Fibroblast of pulmonary artery (primary cell): ENCODE results near the gene NUDT1.

Experiments
- DNase-seq: peaks from one replicate; pipeline ENCODE4 v3.0.0-alpha.2; 2010; ENCODE audit warnings: low read depth
- H3K4me3 ChIP-seq: replicated peaks from 2 replicates; pipeline ENCODE4 v1.5.1; 2011; ENCODE audit warnings: low read depth, mild to moderate bottlenecking, control low read depth, low read length, moderate library complexity
- TF ChIP-seq, protein P1 (sequence below): IDR thresholded peaks from 2 replicates; pipeline ENCODE4 v1.5.1; 2011; ENCODE audit warnings: mild to moderate bottlenecking, control low read depth, low read length, inconsistent platforms; ENCODE audit errors: missing control alignments

Gene NUDT1

DNA sequence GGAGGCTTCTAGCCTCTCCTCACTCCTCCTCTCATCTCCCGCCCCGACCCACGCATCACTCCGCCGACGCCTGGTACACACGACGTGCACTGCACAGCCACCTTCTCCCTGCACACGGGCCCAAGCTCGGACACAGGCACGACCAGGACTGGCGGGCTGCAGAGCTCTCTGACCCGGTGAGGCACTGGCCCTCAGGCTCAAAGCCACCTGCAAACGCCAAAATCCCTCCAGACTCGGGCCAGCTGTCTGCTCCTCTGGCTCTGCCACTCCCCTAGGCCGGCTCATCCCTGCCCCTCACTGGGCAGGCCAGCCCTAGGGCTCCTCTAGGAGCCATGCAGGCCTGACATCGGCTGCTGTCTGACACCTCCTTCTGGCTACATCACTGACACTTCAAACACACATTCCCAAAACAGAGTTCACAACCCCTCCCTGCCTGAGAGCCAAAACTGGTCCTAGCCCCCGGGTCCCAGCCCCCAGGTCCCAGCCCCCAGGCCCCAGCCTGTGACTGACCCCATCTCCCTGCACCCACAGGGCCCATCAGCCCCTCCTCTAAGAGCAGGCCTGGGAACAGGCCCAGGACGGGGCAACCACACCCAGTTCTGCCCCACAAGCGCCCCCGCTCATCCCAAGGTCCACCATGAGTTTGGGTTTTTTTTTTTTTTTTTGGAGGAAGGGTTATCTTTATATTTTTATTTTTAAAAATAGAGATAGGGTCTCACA is 44.4 kb upstream of the NUDT1 start:
- TF ChIP-seq, protein P1, sequence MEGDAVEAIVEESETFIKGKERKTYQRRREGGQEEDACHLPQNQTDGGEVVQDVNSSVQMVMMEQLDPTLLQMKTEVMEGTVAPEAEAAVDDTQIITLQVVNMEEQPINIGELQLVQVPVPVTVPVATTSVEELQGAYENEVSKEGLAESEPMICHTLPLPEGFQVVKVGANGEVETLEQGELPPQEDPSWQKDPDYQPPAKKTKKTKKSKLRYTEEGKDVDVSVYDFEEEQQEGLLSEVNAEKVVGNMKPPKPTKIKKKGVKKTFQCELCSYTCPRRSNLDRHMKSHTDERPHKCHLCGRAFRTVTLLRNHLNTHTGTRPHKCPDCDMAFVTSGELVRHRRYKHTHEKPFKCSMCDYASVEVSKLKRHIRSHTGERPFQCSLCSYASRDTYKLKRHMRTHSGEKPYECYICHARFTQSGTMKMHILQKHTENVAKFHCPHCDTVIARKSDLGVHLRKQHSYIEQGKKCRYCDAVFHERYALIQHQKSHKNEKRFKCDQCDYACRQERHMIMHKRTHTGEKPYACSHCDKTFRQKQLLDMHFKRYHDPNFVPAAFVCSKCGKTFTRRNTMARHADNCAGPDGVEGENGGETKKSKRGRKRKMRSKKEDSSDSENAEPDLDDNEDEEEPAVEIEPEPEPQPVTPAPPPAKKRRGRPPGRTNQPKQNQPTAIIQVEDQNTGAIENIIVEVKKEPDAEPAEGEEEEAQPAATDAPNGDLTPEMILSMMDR = no peak
- no peak overlapping the region for H3K4me3 ChIP-seq
- DNase-seq = no peak

DNA sequence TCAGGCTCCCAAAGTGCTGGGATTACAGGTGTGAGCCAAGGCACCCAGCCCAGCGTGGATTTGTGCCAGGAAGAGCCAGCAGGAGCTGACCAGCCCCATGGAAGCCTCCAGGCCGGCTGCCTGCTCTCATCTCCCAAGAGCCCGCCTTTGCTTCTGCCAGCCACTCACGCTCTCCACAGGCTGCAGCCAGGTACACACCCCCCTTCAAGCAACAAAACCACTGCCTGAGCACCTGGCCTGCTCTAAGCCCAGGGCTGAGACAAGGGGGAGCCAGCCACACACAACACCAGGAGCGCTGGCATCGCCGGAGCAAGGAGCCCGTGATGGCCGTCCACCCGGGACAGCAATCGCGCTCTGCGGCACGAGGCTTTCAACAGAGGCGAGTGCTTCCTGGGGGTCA is 43.8 kb upstream of the NUDT1 start:
- TF ChIP-seq, protein P1 = no peak
- H3K4me3 ChIP-seq = no peak overlapping the region
- DNase-seq = no peak

GRCh38 chr7:2198760-2199159 is 43.3 kb upstream of the NUDT1 start:
- H3K4me3 ChIP-seq = no peak overlapping the region
- no peak for DNase-seq
- TF ChIP-seq, protein P1 = no peak

DNA sequence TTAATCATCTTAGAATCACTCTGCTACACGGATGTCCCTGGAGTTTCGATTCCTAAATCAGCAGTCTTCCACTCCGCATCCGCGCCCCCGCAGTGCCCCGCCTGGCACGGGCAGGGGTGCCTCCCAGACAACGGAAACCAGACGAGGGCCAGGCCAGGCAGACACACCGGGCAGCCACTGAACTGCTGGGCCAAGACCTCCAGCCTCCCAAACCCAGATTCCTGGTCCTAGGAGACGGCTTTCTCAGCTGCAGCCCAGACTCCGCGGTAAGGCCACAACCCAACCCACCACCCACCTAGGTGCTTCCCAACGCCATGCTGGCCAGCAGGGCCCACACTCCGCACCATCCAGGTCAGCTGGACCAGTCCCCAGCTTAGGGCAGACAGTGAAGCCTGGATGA is 42.5 kb upstream of the NUDT1 start:
- no peak for DNase-seq
- TF ChIP-seq, protein P1 = no peak
- no peak overlapping the region for H3K4me3 ChIP-seq

GRCh38 chr7:2199956-2200583 is 42.0 kb upstream of the NUDT1 start:
- DNase-seq = no peak
- TF ChIP-seq, protein P1 = no peak
- no peak overlapping the region for H3K4me3 ChIP-seq

GRCh38 chr7:2200584-2200980 is 41.4 kb upstream of the NUDT1 start:
- TF ChIP-seq, protein P1 = no peak
- H3K4me3 ChIP-seq = no peak overlapping the region
- no peak for DNase-seq

- no peak overlapping the region for H3K4me3 ChIP-seq
- TF ChIP-seq, protein P1 = no peak
- no peak for DNase-seq
Measured at GRCh38 chr7:2201128-2201527, 40.9 kb upstream of the NUDT1 start.
